A549 (cell line): ENCODE data around the gene ZER1. TPM values are rescaled to one million over a fixed set of nuclear protein-coding genes. Genes with fewer than 3 reads are reported as not detected.

ENCODE experiments used
- ATAC-seq, 2 experiments: fragments of 200-7000 bp in 1 of 2; fragments of >200 bp in 1 of 2; cut with Nextera tagmentation in 1 of 2; cut with Tn5 transposase in 1 of 2; 3 replicates each; pipeline versions ENCODE4 v1.8.0 to v1.9.1; 2018 to 2020; ENCODE audit warnings: mild to moderate bottlenecking in 1 of 2, moderate library complexity in 1 of 2
- CTCF ChIA-PET: fragments of 300-600 bp; sonication (Branson Sonifier 250); formaldehyde crosslinking; extraction: SDS; loops from one replicate; lab custom pipeline; 2021; ENCODE audit warnings: antibody characterized with exemption, inconsistent platforms; lab: Yijun Ruan, JAX
- POLR2A ChIA-PET: fragments of 350-600 bp; formaldehyde crosslinking; extraction: SDS; loops from one replicate; lab custom pipeline; 2021; ENCODE audit warnings: antibody characterized with exemption, inconsistent platforms; lab: Yijun Ruan, JAX
- DNase-seq, 2 experiments: peaks; one replicate each; pipeline versions ENCODE4 v3.0.0 to v3.0.0-alpha.2; 2011 to 2016; ENCODE audit warnings: low read depth in 1 of 2, low spot score in 1 of 2
- FAIRE-seq: peaks from 2 replicates; lab custom pipeline; 2011; peaks lifted over from hg19 to GRCh38; lab: Jason Lieb, UNC
- H3K27ac ChIP-seq, 2 experiments: fragments of >200 bp; sonication (Bioruptor Twin); formaldehyde crosslinking; 3 replicates each; pipeline ENCODE4 v1.5.1; 2016 to 2017
- H3K4me1 ChIP-seq: fragments of >200 bp; sonication (Bioruptor Twin); formaldehyde crosslinking; 3 replicates; pipeline ENCODE4 v1.6.1; 2016
- H3K4me2 ChIP-seq: fragments of >200 bp; sonication (Bioruptor Twin); formaldehyde crosslinking; 3 replicates; pipeline ENCODE4 v1.6.1; 2016
- H3K4me3 ChIP-seq: fragments of >200 bp; sonication (Bioruptor Twin); formaldehyde crosslinking; 3 replicates; pipeline ENCODE4 v1.5.1; 2016
- H3K9me3 ChIP-seq: fragments of >200 bp; sonication (Bioruptor Twin); formaldehyde crosslinking; 3 replicates; pipeline ENCODE4 v1.6.1; 2016
- CEBPB ChIP-seq, 2 experiments: fragments of >200 bp in 1 of 2; sonication (Bioruptor Twin) in 1 of 2; formaldehyde crosslinking in 1 of 2; IDR thresholded peaks; 2 replicates each; pipeline ENCODE4 v1.6.1; 2012 to 2016
- EHMT2 ChIP-seq: fragments of 200-600 bp; sonication (generic); IDR thresholded peaks from 2 replicates; pipeline ENCODE4 v1.6.1; 2016; ENCODE audit warnings: antibody characterized with exemption, low read depth, mild to moderate bottlenecking, moderate library complexity
- ESRRA ChIP-seq: fragments of 150-350 bp; IDR thresholded peaks from 2 replicates; pipeline ENCODE4 v1.6.1; 2014; ENCODE audit warnings: mild to moderate bottlenecking, low read length, borderline replicate concordance
- FOSL2 ChIP-seq, 2 experiments: fragments of 450-650 bp in 1 of 2; fragments of >200 bp in 1 of 2; sonication (Bioruptor Twin) in 1 of 2; formaldehyde crosslinking; IDR thresholded peaks; 2 replicates each; pipeline versions ENCODE4 v1.5.0 to v1.6.1; 2016 to 2020; ENCODE audit warnings: mild to moderate bottlenecking in 1 of 2, moderate library complexity in 1 of 2
- FOXS1 ChIP-seq: fragments of 250-450 bp; sonication (Bioruptor Pico); IDR thresholded peaks from 2 replicates; pipeline ENCODE4 v1.5.0; 2020; ENCODE audit warnings: mild to moderate bottlenecking, moderate library complexity
- GATA3 ChIP-seq: IDR thresholded peaks from 2 replicates; pipeline ENCODE4 v1.6.1; 2012; ENCODE audit warnings: borderline replicate concordance
- HDAC2 ChIP-seq: fragments of 200-600 bp; sonication (generic); IDR thresholded peaks from 2 replicates; pipeline ENCODE4 v1.6.1; 2016
- HOXA7 ChIP-seq: fragments of 250-450 bp; sonication (Bioruptor Pico); IDR thresholded peaks from 2 replicates; pipeline ENCODE4 v1.5.0; 2020; ENCODE audit warnings: mild to moderate bottlenecking, moderate library complexity
- HOXB13 ChIP-seq: fragments of 250-450 bp; sonication (Bioruptor Pico); IDR thresholded peaks from 2 replicates; pipeline ENCODE4 v1.5.0; 2020; ENCODE audit warnings: low read depth, mild to moderate bottlenecking, moderate library complexity
- HOXB5 ChIP-seq: fragments of 250-450 bp; sonication (Bioruptor Pico); IDR thresholded peaks from 2 replicates; pipeline ENCODE4 v1.5.0; 2020; ENCODE audit warnings: mild to moderate bottlenecking, moderate library complexity
- MAFK ChIP-seq: fragments of 450-650 bp; IDR thresholded peaks from 2 replicates; pipeline ENCODE4 v1.6.1; 2014; ENCODE audit not compliant: partially characterized antibody
- MAZ ChIP-seq: fragments of 150-350 bp; IDR thresholded peaks from 2 replicates; pipeline ENCODE4 v1.6.1; 2014; ENCODE audit warnings: antibody characterized with exemption, low read depth, low read length, borderline replicate concordance
- NR3C1 ChIP-seq: fragments of >200 bp; sonication (Bioruptor Twin); formaldehyde crosslinking; IDR thresholded peaks from 3 replicates; pipeline ENCODE4 v1.6.1; 2017
- RAD21 ChIP-seq, 2 experiments: fragments of >200 bp in 1 of 2; sonication (Bioruptor Twin) in 1 of 2; formaldehyde crosslinking in 1 of 2; IDR thresholded peaks in 1 of 2; conservative IDR thresholded peaks in 1 of 2; 2 replicates in 1 of 2; 3 replicates in 1 of 2; pipeline ENCODE4 v1.6.1; 2012 to 2018; ENCODE audit warnings: inconsistent platforms in 1 of 2
- RFX5 ChIP-seq: fragments of 450-650 bp; IDR thresholded peaks from 2 replicates; pipeline ENCODE4 v1.7.1; 2014; ENCODE audit warnings: antibody characterized with exemption, mild to moderate bottlenecking, moderate library complexity
- SREBF2 ChIP-seq: fragments of 450-650 bp; IDR thresholded peaks from 2 replicates; pipeline ENCODE4 v1.6.1; 2014; ENCODE audit warnings: mild to moderate bottlenecking, moderate library complexity
- ZC3H11A ChIP-seq: fragments of 450-650 bp; IDR thresholded peaks from 2 replicates; pipeline ENCODE4 v1.6.1; 2014; ENCODE audit warnings: antibody characterized with exemption, mild to moderate bottlenecking
- ZFP36 ChIP-seq: fragments of 450-650 bp; IDR thresholded peaks from 2 replicates; pipeline ENCODE4 v1.6.1; 2014; ENCODE audit warnings: borderline replicate concordance; ENCODE audit not compliant: partially characterized antibody
- ZNF302 ChIP-seq: fragments of 250-450 bp; sonication (Bioruptor Pico); IDR thresholded peaks from 2 replicates; pipeline ENCODE4 v1.9.0; 2021; ENCODE audit warnings: inconsistent platforms, mild to moderate bottlenecking, moderate library complexity
- ZSCAN20 ChIP-seq: fragments of 250-450 bp; sonication (Bioruptor Pico); IDR thresholded peaks from 2 replicates; pipeline ENCODE4 v1.8.0; 2022; ENCODE audit warnings: mild to moderate bottlenecking, moderate library complexity
- WGBS: methylation state at CpG from one replicate; pipeline ENCODE4 v1.1.6; 2017; ENCODE audit errors: missing lambda C conversion rate; 5-methylcytosine and 5-hydroxymethylcytosine counted together
- polyA plus RNA-seq, 4 experiments: library from polyadenylated mRNA; depleted of rRNA in 3 of 4; stranded (reverse); fragments of >200 nt; fragmentation: RNase III in 1 of 4; extraction: RNeasy Plus Mini Kit Qiagen cat#74134 plus additional on column Dnase treatment in 1 of 4; gene quantifications; 2 replicates in 3 of 4; 3 replicates in 1 of 4; pipeline ENCODE4 v1.2.3, GENCODE V29; 2011 to 2017
- TF ChIP-seq, protein P1 (sequence below): IDR thresholded peaks from 2 replicates; pipeline ENCODE4 v1.6.1; 2012; ENCODE audit warnings: low read depth, borderline replicate concordance
- TF ChIP-seq, protein P2 (sequence below): fragments of >200 bp; sonication (Bioruptor Twin); formaldehyde crosslinking; IDR thresholded peaks from 3 replicates; pipeline ENCODE4 v1.6.1; 2016
- TF ChIP-seq, protein P3 (sequence below): fragments of 250-450 bp; sonication (Bioruptor Pico); IDR thresholded peaks from 2 replicates; pipeline ENCODE4 v1.5.0; 2021; ENCODE audit warnings: mild to moderate bottlenecking, moderate library complexity, borderline replicate concordance
- TF ChIP-seq, protein P4 (sequence below): IDR thresholded peaks from 2 replicates; pipeline ENCODE4 v1.6.1; 2012
- TF ChIP-seq, protein P5 (sequence below): fragments of >200 bp; sonication (Bioruptor Twin); formaldehyde crosslinking; IDR thresholded peaks from 3 replicates; pipeline ENCODE4 v1.5.1; 2016
- TF ChIP-seq, protein P6 (sequence below): fragments of >200 bp; sonication (Bioruptor Twin); formaldehyde crosslinking; IDR thresholded peaks from 2 replicates; pipeline ENCODE4 v1.6.1; 2016
- TF ChIP-seq, protein P7 (sequence below): fragments of 150-350 bp; IDR thresholded peaks from 2 replicates; pipeline ENCODE4 v1.6.1; 2014; ENCODE audit warnings: low read depth, mild to moderate bottlenecking, low read length

The ZER1 gene
- polyA plus RNA-seq, 2 of the 4 experiments (the other 2 are of a cell fraction) = 9.1 to 13.4 TPM

DNA sequence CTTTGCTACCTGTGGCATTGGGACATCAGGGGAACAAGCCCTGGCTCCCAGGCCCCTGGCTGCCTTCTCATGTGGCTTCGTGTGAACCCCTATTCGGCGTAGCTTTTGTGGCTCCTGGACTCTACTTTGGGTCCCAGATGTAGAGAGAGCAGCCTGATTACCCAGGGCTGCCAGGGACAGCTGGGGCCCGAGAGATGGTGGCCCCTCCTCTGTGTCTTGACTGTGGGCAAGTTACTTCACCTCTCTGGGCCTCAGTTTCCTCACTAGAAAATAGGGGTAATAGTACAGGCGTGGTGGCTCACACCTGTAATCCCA is 67.4 kb downstream of the ZER1 start:
- TF ChIP-seq, protein P1, sequence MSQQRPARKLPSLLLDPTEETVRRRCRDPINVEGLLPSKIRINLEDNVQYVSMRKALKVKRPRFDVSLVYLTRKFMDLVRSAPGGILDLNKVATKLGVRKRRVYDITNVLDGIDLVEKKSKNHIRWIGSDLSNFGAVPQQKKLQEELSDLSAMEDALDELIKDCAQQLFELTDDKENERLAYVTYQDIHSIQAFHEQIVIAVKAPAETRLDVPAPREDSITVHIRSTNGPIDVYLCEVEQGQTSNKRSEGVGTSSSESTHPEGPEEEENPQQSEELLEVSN = no peak
- TF ChIP-seq SREBF2 (no peak), EHMT2 (no peak), ZSCAN20 (CRISPR knock-in tag) (no peak), RFX5 (no peak), CEBPB (IDR thresholded peaks at IDR 0.05) (no peak), NR3C1 (no peak), FOXS1 (CRISPR knock-in tag) (no peak), RAD21 (conservative IDR thresholded peaks at IDR 0.05 in 1 of 2, IDR thresholded peaks at IDR 0.05 in 1 of 2) (no peak), GATA3 (no peak), HDAC2 (no peak), HOXB13 (CRISPR knock-in tag) (no peak), HOXA7 (CRISPR knock-in tag) (no peak), MAZ (no peak), ESRRA (no peak)
- TF ChIP-seq, protein P2, sequence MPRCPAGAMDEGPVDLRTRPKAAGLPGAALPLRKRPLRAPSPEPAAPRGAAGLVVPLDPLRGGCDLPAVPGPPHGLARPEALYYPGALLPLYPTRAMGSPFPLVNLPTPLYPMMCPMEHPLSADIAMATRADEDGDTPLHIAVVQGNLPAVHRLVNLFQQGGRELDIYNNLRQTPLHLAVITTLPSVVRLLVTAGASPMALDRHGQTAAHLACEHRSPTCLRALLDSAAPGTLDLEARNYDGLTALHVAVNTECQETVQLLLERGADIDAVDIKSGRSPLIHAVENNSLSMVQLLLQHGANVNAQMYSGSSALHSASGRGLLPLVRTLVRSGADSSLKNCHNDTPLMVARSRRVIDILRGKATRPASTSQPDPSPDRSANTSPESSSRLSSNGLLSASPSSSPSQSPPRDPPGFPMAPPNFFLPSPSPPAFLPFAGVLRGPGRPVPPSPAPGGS = no peak
- TF ChIP-seq, protein P3, sequence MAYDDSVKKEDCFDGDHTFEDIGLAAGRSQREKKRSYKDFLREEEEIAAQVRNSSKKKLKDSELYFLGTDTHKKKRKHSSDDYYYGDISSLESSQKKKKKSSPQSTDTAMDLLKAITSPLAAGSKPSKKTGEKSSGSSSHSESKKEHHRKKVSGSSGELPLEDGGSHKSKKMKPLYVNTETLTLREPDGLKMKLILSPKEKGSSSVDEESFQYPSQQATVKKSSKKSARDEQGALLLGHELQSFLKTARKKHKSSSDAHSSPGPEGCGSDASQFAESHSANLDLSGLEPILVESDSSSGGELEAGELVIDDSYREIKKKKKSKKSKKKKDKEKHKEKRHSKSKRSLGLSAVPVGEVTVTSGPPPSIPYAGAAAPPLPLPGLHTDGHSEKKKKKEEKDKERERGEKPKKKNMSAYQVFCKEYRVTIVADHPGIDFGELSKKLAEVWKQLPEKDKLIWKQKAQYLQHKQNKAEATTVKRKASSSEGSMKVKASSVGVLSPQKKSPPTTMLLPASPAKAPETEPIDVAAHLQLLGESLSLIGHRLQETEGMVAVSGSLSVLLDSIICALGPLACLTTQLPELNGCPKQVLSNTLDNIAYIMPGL = no peak
- TF ChIP-seq, protein P4, sequence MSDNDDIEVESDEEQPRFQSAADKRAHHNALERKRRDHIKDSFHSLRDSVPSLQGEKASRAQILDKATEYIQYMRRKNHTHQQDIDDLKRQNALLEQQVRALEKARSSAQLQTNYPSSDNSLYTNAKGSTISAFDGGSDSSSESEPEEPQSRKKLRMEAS = no peak
- H3K9me3 ChIP-seq = no peaks in the 10 kb centered on the region
- peak overlapping the region in 1 of 2 experiments; percentile 100; a peak in 2 of 6 replicates for H3K27ac ChIP-seq
- ChIA-PET CTCF (interaction anchor here (0.5 to 4.4 kb wide), 10 partner anchors 11 to 223 kb away, joined by 3 to 14 read pairs (median 6); partner anchors contain the start of gene ENDOG), POLR2A (no interaction called here)
- WGBS = 95% methylated on average over 5 of the region's 5 CpGs
- H3K4me1 ChIP-seq = peaks cover 9% of the 10 kb centered on the region; the same call in 2 of the 3 replicates
- H3K4me2 ChIP-seq = no peak overlapping the region
- ATAC-seq (no peak), FAIRE-seq (no peak), DNase-seq (no peak)
- no peak overlapping the region for H3K4me3 ChIP-seq

DNA sequence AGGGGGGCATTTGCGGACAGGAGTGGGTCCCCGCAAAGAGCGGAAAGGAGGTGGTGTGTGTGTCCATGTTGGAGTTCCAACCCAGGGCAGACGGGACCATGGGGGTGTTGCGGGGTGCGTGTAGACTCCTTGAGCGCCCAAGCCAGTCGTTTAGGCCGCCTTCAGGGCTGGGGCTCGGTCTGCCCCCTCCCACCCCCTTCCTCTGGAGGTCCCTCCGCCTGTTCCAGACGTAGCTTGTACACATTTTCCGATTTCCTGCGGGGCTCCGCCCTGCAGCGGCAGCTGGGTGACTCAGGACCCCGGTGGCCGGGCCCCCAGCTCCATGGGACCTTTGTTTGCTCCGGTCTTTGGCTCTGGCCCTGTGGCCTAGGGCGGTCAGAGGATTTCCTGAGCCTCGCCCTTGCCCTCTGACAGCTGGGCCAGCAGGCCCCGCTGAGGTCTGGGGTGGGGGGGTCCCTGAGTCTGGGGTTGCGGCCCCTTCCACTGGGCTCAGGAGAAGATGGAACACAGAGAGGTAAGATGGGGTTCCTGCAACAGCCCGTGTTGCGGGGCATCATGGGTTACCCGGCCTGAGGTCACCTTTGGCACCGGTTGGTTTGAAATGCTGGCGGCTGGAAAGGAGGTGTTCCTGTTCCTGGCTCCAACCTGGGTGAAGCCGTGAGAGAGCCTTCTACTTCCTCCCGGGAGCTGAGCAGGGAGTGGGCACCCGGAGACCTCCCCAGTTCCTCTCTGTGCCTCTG is 67.9 kb downstream of the ZER1 start:
- POLR2A ChIA-PET = no interaction called here
- peak overlapping the region; percentile 95 to 100 for H3K27ac ChIP-seq
- FAIRE-seq = no peak
- no peak for ATAC-seq
- no peak for DNase-seq
- H3K4me3 ChIP-seq = peak overlapping the region; percentile 94
- H3K4me1 ChIP-seq = peaks cover 9% of the 10 kb centered on the region; the same call in 2 of the 3 replicates
- WGBS = 91% methylated on average over 31 of the region's 31 CpGs
- H3K9me3 ChIP-seq = no peaks in the 10 kb centered on the region
- CTCF ChIA-PET = interaction anchor here (0.5 to 4.4 kb wide), 14 partner anchors 10 to 224 kb away, joined by 3 to 14 read pairs (median 4); partner anchors contain the start of genes ENDOG and PHYHD1
- H3K4me2 ChIP-seq = peak overlapping the region; percentile 96
- TF ChIP-seq HDAC2 = no peak
- TF ChIP-seq ZNF302 (CRISPR knock-in tag) = no peak
- no peak for TF ChIP-seq RAD21 (conservative IDR thresholded peaks at IDR 0.05 in 1 of 2, IDR thresholded peaks at IDR 0.05 in 1 of 2)
- no peak for TF ChIP-seq FOSL2 (IDR thresholded peaks at IDR 0.05)
- TF ChIP-seq FOSL2 (CRISPR knock-in tag; IDR thresholded peaks at IDR 0.05) = no peak
- no peak for TF ChIP-seq MAFK
- TF ChIP-seq HOXA7 (CRISPR knock-in tag) = no peak
- TF ChIP-seq, protein P5, sequence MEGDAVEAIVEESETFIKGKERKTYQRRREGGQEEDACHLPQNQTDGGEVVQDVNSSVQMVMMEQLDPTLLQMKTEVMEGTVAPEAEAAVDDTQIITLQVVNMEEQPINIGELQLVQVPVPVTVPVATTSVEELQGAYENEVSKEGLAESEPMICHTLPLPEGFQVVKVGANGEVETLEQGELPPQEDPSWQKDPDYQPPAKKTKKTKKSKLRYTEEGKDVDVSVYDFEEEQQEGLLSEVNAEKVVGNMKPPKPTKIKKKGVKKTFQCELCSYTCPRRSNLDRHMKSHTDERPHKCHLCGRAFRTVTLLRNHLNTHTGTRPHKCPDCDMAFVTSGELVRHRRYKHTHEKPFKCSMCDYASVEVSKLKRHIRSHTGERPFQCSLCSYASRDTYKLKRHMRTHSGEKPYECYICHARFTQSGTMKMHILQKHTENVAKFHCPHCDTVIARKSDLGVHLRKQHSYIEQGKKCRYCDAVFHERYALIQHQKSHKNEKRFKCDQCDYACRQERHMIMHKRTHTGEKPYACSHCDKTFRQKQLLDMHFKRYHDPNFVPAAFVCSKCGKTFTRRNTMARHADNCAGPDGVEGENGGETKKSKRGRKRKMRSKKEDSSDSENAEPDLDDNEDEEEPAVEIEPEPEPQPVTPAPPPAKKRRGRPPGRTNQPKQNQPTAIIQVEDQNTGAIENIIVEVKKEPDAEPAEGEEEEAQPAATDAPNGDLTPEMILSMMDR = no peak
- TF ChIP-seq NR3C1 = no peak
- TF ChIP-seq ZC3H11A = no peak
- no peak for TF ChIP-seq ZFP36
- no peak for TF ChIP-seq SREBF2
- TF ChIP-seq, protein P3 = no peak
- TF ChIP-seq HOXB5 = no peak
- TF ChIP-seq, protein P6, sequence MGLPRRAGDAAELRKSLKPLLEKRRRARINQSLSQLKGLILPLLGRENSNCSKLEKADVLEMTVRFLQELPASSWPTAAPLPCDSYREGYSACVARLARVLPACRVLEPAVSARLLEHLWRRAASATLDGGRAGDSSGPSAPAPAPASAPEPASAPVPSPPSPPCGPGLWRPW = no peak
- TF ChIP-seq, protein P7, sequence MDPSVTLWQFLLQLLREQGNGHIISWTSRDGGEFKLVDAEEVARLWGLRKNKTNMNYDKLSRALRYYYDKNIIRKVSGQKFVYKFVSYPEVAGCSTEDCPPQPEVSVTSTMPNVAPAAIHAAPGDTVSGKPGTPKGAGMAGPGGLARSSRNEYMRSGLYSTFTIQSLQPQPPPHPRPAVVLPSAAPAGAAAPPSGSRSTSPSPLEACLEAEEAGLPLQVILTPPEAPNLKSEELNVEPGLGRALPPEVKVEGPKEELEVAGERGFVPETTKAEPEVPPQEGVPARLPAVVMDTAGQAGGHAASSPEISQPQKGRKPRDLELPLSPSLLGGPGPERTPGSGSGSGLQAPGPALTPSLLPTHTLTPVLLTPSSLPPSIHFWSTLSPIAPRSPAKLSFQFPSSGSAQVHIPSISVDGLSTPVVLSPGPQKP = no peak
